ENCODE measurements around the gene CEP89. TPM values are rescaled to one million over a fixed set of nuclear protein-coding genes. Genes with fewer than 3 reads are reported as not detected.

The CEP89 gene
- total and polyA plus RNA-seq, 2 of the 4 experiments (the other 2 are of a cell fraction): 7.2 to 17.4 TPM

Small RNA genes within 50 kb of the gene (microRNA-seq; reads per million reads assigned to microRNA genes)
- not detected for gene RN7SKP22 (ENCODE audit: insufficient read depth, insufficient read length)

Small RNA genes within 50 kb of the gene (small RNA-seq; reads per million reads assigned to genes)
- 0 reads per million in 5 experiments for gene RN7SKP22

Other genes starting within 250 kb of the CEP89 start
- not detected in 2 replicates for gene SLC7A9, start 102.2 kb downstream of the CEP89 start, total RNA-seq (2012; rRNA removed)
- not detected in 2 replicates for gene SLC7A9, start 102.2 kb downstream of the CEP89 start, polyA plus RNA-seq (2012; rRNA removed)
- 2.2 TPM in 2 replicates for gene FAAP24, start 284 bp upstream of the CEP89 start, total RNA-seq (2012; rRNA removed)
- 2.3 and 2.6 TPM in 2 replicates for gene FAAP24, start 284 bp upstream of the CEP89 start, polyA plus RNA-seq (2012; rRNA removed)
- 2.2 and 2.3 TPM in 2 replicates for gene RHPN2, start 92.9 kb upstream of the CEP89 start, total RNA-seq (2012; rRNA removed)
- 3.1 and 4.0 TPM in 2 replicates for gene RHPN2, start 92.9 kb upstream of the CEP89 start, polyA plus RNA-seq (2012; rRNA removed)
- 7.5 and 8.3 TPM in 2 replicates for gene GPATCH1, start 109.2 kb upstream of the CEP89 start, total RNA-seq (2012; rRNA removed)
- 5.1 and 6.6 TPM in 2 replicates for gene GPATCH1, start 109.2 kb upstream of the CEP89 start, polyA plus RNA-seq (2012; rRNA removed)
- not detected in 2 replicates for gene WDR88, start 160.2 kb upstream of the CEP89 start, total RNA-seq (2012; rRNA removed)
- gene WDR88, start 160.2 kb upstream of the CEP89 start, polyA plus RNA-seq (2012; rRNA removed): not detected in 2 replicates
- gene LRP3, start 222.4 kb upstream of the CEP89 start, total RNA-seq (2012; rRNA removed): 8.4 and 8.6 TPM in 2 replicates
- 20.2 and 25.7 TPM in 2 replicates for gene LRP3, start 222.4 kb upstream of the CEP89 start, polyA plus RNA-seq (2012; rRNA removed)

Measured in IMR-90 (cell line).